ENCODE measurements around the gene LYSET. TPM values are rescaled to one million over a fixed set of nuclear protein-coding genes. Genes with fewer than 3 reads are reported as not detected.

Gene LYSET
- total RNA-seq, 1 experiment from 2014 or later: 25.6 TPM

GRCh38 chr14:93142854-93143652 lies 42.1 kb upstream of the LYSET start (continued):
- no peak for TF ChIP-seq AR (CRISPR knock-in tag; IDR thresholded peaks at IDR 0.05)

GRCh38 chr14:93146119-93146518 lies 39.0 kb upstream of the LYSET start:
- ChIA-PET CTCF (interaction anchor here (0.8 to 2.9 kb wide), 2 partner anchors 14 to 33 kb away, joined by 3 to 13 read pairs; no protein-coding TSS in a partner anchor), POLR2A (no interaction called here)
- ATAC-seq (no peak), DNase-seq (ENCODE audit: low spot score) (no peak)
- no peak for TF ChIP-seq E2F5 (CRISPR knock-in tag; IDR thresholded peaks at IDR 0.05)
- TF ChIP-seq PRDM15 (CRISPR knock-in tag; IDR thresholded peaks at IDR 0.05): no peak
- TF ChIP-seq E2F1 (CRISPR knock-in tag; IDR thresholded peaks at IDR 0.05): no peak
- no peak for TF ChIP-seq IRF1 (CRISPR knock-in tag; IDR thresholded peaks at IDR 0.05)
- no peak for TF ChIP-seq ZBTB43 (CRISPR knock-in tag; IDR thresholded peaks at IDR 0.05)
- no peak for TF ChIP-seq ZNF219 (CRISPR knock-in tag; IDR thresholded peaks at IDR 0.05; ENCODE audit: borderline replicate concordance)
- H3K36me3 Mint-ChIP-seq: no peaks in the 10 kb centered on the region
- no peak overlapping the region for H3K4me3 Mint-ChIP-seq
- H3K4me1 Mint-ChIP-seq: 0 out of 2 replicates have a peak, but pooled peaks cover 3% of the 10 kb centered on the region
- H3K27me3 Mint-ChIP-seq (ENCODE audit: low read depth): no peaks in the 10 kb centered on the region
- H3K9me3 Mint-ChIP-seq: no peaks in the 10 kb centered on the region
- H3K27ac Mint-ChIP-seq: no peak overlapping the region

GRCh38 chr14:93148979-93149378 lies 36.1 kb upstream of the LYSET start:
- Mint-ChIP-seq H3K9me3 (no peaks in the 10 kb centered on the region), H3K4me1 (0 out of 2 replicates have a peak, but pooled peaks cover 3% of the 10 kb centered on the region), H3K27me3 (ENCODE audit: low read depth) (no peaks in the 10 kb centered on the region), H3K36me3 (no peaks in the 10 kb centered on the region), H3K4me3 (no peak overlapping the region), H3K27ac (no peak overlapping the region)
- no peak for DNase-seq (ENCODE audit: low spot score)
- CTCF ChIA-PET: interaction anchor here (1.4 kb wide), 1 partner anchor 27 kb away, joined by 4 read pairs; no protein-coding TSS in a partner anchor
- ATAC-seq: peak; percentile 71
- POLR2A ChIA-PET: interaction anchor here (0.6 kb wide), 1 partner anchor 341 kb away, joined by 4 read pairs; no protein-coding TSS in a partner anchor
- peak; percentile 75 for TF ChIP-seq USF2 (CRISPR knock-in tag; IDR thresholded peaks at IDR 0.05)
- TF ChIP-seq USF1 (CRISPR knock-in tag; IDR thresholded peaks at IDR 0.05): peak; percentile 55; the same call in 1 of the 2 replicates
- no peak for TF ChIP-seq JAZF1 (CRISPR knock-in tag; IDR thresholded peaks at IDR 0.05)
- TF ChIP-seq IRF1 (CRISPR knock-in tag; IDR thresholded peaks at IDR 0.05): no peak

All from WTC11 (cell line).